K562 (cell line): Measurements from ENCODE around the gene GRAMD2A. TPM values are rescaled to one million over a fixed set of nuclear protein-coding genes. Genes with fewer than 3 reads are reported as not detected.

Experiments
- BRF2 ChIP-seq: IDR thresholded peaks from 3 replicates; pipeline ENCODE4 v1.6.1; 2011; ENCODE audit warnings: borderline replicate concordance, mild to moderate bottlenecking; ENCODE audit not compliant: insufficient read length, insufficient read depth
- CBX2 ChIP-seq: fragments of 200-600 bp; sonication (generic); IDR thresholded peaks from one replicate; pipeline ENCODE4 v1.6.1; 2012; ENCODE audit warnings: mild to moderate bottlenecking, low read length, inconsistent platforms; ENCODE audit not compliant: insufficient read depth, poor library complexity, severe bottlenecking
- MYNN ChIP-seq, 2 experiments: sonication (generic); formaldehyde crosslinking in 1 of 2; IDR thresholded peaks; 2 replicates each; pipeline versions ENCODE4 v1.5.0 to v1.6.1; 2016 to 2020; ENCODE audit warnings: antibody characterized with exemption in 1 of 2, missing genetic modification reagents in 1 of 2
- PURB ChIP-seq: sonication (generic); formaldehyde crosslinking; IDR thresholded peaks from 2 replicates; pipeline ENCODE4 v1.9.0; 2021; ENCODE audit warnings: low read depth, mild to moderate bottlenecking, missing genetic modification reagents
- SFPQ ChIP-seq: fragments of 200-400 bp; formaldehyde crosslinking; IDR thresholded peaks from 2 replicates; pipeline ENCODE4 v1.6.1; 2017; ENCODE audit warnings: mild to moderate bottlenecking, low read depth, low read length, moderate library complexity
- ZNF436 ChIP-seq: fragments of 250-450, 450-650 bp; sonication (Bioruptor Pico); formaldehyde crosslinking; IDR thresholded peaks from 2 replicates; pipeline ENCODE4 v1.7.0; 2020; ENCODE audit warnings: mild to moderate bottlenecking
- polyA plus RNA-seq, 8 experiments: library from polyadenylated mRNA; depleted of rRNA in 4 of 8; stranded (reverse) in 5 of 8; unstranded in 3 of 8; fragments of >200 nt; fragmentation: Nextera tagmentation in 2 of 8; fragmentation: Illumina TruSeq in 1 of 8; extraction: Ambion mirVana in 2 of 8; extraction: Trizol in 1 of 8; gene quantifications; 2 replicates each; pipeline versions ENCODE4 v1.2.1 to v1.2.3, GENCODE V29; 2011 to 2014; ENCODE audit warnings: inconsistent platforms in 1 of 8, missing spikeins in 1 of 8
- total RNA-seq, 7 experiments: library from RNA; depleted of rRNA in 6 of 7; stranded (reverse); fragments of >200 nt in 6 of 7; fragmentation: Illumina TruSeq in 2 of 7; extraction: Trizol in 2 of 7; gene quantifications; 2 replicates each; pipeline versions ENCODE4 v1.2.1 to v1.2.3, GENCODE V29; 2011 to 2021; ENCODE audit warnings: low replicate concordance in 1 of 7

GRAMD2A gene
- total and polyA plus RNA-seq, 9 of the 15 experiments (the other 6 are each of a cell fraction or from before 2014, with no cell fraction given): 0.08 to 0.22 TPM; not detected in 7

- TF ChIP-seq SFPQ (no peak), ZNF436 (CRISPR knock-in tag) (no peak), MYNN (IDR thresholded peaks at IDR 0.05) (no peak), MYNN (CRISPR knock-in tag; IDR thresholded peaks at IDR 0.05) (no peak), PURB (CRISPR knock-in tag) (no peak), BRF2 (no peak), CBX2 (no peak)
Measured at GRCh38 chr15:72139667-72140066, 57.9 kb downstream of the GRAMD2A start (continued).
